CD4-positive, alpha-beta T cell treated with Interleukin-17A for 4 hours (primary cell): ENCODE results near the gene CNTNAP5.

Source experiments
- DNase-seq: peaks from one replicate; pipeline ENCODE4 v3.0.0-alpha.2; 2020; ENCODE audit warnings: mixed read lengths

Gene CNTNAP5

DNA sequence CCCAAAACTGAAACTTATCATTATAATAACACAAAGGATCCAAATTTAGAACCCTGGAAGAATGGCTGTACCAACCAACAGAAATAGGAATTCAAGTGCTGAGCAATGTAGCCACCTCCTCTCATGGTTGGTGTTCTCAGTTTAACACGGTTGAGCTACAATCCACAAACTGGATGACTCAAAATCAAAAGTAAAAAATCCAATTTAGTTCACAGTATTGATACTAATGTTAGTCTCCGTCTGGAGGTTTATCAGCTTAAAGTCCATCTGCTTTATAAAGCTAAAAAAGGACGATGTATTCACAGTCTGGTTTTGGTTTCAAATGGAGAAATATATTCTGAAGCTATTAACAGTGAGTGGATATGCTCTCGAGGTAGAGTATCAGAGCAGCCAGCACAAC is 40.5 kb downstream of the CNTNAP5 start:
- DNase-seq = no peak

DNA sequence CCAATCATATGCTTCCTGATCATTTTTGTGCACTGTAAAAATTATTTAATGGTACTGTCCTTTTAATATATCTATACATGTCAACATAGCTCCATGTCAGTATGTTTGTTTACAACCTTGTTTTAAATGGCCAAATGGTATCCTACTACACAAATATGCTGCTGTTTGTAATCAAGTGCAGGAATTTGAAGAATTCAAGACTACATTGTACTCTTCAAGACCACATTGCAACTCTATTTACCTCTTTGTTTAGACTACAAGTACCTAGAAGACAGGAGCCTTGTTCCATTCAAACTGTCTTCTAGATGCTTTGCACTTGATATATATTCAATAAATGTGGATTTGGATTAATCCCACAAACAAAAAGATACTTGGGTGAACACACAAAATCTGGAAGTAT is 41.7 kb downstream of the CNTNAP5 start:
- no peak for DNase-seq

DNA sequence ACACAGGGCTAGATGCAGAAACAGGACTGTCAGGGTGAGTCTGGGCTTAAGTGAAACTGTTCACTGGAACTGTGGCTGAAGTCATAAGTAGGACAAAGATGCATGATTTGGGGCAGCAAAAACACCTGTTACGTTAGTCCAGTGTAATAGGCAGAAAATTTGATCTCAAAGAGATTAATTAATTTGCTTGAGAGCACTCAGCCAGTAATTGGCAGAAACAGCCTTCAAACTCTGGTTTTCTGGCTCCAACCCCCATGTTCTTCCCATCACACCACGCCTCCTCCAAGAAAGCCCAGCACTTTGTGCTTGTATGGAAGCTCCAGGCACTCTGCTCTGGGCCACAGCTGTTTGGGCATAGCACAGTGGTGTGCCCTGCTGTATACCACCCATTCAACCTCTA is 54.0 kb downstream of the CNTNAP5 start:
- no peak for DNase-seq

DNA sequence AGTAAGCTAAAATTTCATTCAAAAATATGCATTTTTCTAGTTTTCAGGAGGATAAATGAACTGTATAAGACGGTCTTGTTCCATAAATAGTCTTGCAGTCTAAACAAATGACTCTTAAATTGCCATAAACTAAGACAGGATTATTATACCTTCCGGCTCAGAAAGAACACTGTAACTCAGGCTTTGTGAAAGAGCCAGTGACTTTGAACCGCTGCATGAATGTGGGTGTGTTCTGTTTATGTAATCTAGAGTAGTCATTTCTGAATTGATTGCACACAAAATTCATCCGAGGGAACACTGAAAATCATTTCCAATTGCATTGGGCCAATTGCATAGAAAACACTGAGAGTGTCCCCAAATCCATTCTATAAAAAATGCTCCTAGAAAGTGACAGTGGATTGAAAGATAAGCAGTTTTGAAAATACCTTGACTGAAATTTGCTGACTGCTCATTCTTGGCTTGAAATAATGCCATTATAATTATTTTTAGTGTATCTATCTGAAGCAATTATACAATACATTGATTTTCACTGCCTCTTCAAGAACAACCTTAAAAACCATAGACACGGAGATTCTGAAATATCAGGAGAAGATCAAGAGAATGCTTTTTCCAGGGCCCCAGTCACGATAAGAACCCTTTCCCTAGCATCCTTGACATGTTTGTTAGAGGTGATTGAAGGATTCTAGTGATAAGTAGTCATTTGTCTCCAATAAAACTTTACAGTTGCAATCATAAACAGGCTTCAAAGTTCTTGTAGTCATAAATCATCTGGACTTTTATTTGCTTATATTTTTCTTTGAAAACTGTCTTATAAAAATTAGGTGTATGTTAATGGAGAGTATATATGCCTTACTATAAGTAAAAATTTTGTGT is 55.4 kb downstream of the CNTNAP5 start:
- DNase-seq = no peak

DNA sequence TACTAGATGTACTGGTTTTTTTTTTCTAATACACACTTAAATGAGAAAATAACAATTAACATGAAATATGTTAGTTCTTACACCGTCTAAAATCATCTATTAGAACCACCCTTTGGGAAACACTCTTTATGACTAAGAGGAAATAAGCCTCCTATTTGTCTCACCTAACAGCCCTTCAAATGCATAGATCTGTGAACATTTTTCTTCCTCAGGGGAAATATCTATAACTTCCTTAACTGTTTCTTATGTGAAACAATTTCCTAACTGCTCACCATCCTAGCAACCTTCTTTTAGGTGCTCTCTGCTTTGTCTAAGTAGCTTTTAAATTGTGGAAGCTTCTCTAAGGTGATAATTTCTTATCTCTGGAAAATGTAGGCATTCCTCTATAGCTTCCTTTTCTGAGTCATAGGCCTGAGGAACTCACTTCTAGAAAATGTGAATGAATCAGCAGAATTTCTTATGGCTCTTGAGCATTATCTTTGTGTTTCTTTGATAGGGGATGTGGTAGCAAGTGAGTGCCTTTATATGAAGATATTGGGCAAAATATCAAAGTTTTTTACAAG is 56.1 kb downstream of the CNTNAP5 start:
- no peak for DNase-seq

GRCh38 chr2:124088616-124089015 is 63.5 kb downstream of the CNTNAP5 start:
- DNase-seq = no peak

DNA sequence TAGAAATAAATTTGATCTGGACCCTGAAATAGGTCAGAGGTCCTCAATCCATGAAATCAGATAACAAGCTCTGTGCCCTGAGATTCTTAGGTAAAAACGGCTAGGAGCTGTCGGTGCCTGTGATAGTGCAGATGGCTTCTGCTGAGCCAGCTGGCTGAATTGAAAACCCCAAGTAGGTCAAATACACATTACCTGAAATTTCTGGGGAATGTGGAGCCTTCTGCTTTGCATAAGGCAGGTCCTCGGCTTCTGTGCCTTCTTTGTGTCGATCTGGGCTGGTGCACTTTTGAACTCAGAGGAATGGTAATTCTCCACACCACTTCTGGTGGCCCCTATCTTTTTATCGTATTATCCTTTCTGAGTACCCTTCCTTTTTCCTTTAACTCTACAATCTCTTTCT is 66.6 kb downstream of the CNTNAP5 start:
- no peak for DNase-seq

GRCh38 chr2:124092651-124093050 is 67.6 kb downstream of the CNTNAP5 start:
- DNase-seq = no peak

GRCh38 chr2:124104914-124105313 is 79.8 kb downstream of the CNTNAP5 start:
- no peak for DNase-seq

GRCh38 chr2:124112206-124112605 is 87.1 kb downstream of the CNTNAP5 start:
- DNase-seq = no peak

DNA sequence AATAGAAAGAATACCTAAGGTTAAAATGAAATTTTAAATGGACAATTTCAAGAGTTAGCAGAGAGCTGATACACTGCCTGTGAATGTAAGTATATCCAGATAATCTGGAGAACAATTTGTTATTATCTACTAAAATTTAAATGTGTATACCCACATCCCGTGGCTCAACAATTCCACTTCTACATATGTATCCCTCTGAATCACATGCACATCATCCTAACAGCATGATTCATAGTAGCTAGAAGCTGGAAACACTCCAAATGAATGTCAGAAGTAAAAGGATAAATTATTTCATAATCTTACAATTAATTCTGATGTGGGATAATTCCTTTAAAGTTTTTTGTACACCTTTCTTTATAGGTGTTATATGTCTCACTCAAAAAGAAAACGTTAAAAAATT is 87.9 kb downstream of the CNTNAP5 start:
- no peak for DNase-seq

DNA sequence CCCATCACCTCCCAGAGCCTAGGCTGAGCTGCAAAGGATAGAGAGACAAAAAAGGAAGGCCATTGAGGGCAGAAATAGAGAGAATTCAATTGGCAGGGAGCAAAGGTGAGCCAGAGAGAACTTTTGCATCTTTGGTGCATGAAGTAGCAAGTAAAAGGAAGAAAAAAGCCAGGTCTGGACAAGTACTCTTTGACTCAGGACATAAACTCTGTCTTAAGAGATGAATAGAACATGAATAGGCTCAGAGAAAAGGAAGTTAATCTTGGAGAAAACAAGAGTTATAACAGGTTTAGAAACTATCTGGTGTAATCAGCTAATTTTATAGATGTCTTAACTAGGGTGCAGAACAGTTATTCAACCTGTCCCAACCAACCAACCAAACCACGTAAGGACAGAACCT is 95.2 kb downstream of the CNTNAP5 start:
- no peak for DNase-seq

- no peak for DNase-seq
Observed at GRCh38 chr2:124121106-124121505, 96.0 kb downstream of the CNTNAP5 start.

- DNase-seq = no peak
Observed at GRCh38 chr2:124121760-124122275, 96.7 kb downstream of the CNTNAP5 start.

GRCh38 chr2:124122340-124122739 is 97.3 kb downstream of the CNTNAP5 start:
- no peak for DNase-seq

- no peak for DNase-seq
Observed at GRCh38 chr2:124131276-124131675, 106.2 kb downstream of the CNTNAP5 start.

DNA sequence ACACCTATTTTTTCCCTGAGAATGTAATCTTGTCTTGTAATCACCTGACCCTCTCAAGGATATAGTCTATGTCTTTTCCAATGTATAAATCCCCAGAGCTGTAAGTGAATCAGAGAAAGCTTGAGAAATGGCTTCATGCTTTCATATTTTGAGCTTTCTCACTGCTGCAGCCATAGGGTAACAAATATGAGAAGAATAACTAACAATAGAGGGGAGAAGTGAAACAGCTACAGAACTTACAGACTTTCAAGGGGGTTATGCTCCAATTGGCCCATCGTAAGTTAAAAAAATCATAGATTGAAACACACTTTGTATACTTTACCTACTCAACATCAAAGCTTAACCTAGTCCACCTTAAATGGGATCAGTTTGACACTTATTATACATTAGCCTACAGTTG is 111.0 kb downstream of the CNTNAP5 start:
- no peak for DNase-seq

DNA sequence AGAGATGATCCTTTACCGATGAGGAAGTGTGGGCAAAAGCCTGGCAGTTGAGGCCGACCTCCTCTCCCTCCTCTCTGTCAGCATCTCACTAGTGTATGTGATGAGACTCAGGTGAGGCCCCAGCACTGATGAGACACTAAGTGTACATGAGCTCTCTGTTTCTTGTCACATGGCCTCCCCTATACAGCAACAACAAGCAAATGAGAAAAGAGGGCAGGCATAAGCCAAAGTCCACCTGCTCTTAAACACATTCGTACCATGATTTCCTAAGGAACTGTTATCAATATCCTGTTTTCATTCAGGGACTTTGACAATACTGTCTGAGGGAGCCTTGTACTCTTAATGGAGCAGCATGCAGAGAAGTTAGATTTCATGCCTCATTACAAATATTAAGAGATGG is 113.0 kb downstream of the CNTNAP5 start:
- no peak for DNase-seq

GRCh38 chr2:124145982-124146381 is 120.9 kb downstream of the CNTNAP5 start:
- no peak for DNase-seq

- no peak for DNase-seq
Observed at GRCh38 chr2:124147552-124147951, 122.5 kb downstream of the CNTNAP5 start.

GRCh38 chr2:124149571-124149970 is 124.5 kb downstream of the CNTNAP5 start:
- no peak for DNase-seq

GRCh38 chr2:124151691-124152090 is 126.6 kb downstream of the CNTNAP5 start:
- DNase-seq = no peak

GRCh38 chr2:124153713-124154112 is 128.6 kb downstream of the CNTNAP5 start:
- no peak for DNase-seq

GRCh38 chr2:124159166-124159565 is 134.1 kb downstream of the CNTNAP5 start:
- DNase-seq = no peak
